ENCODE data around the gene SLC22A15.

SLC22A15 gene

DNA sequence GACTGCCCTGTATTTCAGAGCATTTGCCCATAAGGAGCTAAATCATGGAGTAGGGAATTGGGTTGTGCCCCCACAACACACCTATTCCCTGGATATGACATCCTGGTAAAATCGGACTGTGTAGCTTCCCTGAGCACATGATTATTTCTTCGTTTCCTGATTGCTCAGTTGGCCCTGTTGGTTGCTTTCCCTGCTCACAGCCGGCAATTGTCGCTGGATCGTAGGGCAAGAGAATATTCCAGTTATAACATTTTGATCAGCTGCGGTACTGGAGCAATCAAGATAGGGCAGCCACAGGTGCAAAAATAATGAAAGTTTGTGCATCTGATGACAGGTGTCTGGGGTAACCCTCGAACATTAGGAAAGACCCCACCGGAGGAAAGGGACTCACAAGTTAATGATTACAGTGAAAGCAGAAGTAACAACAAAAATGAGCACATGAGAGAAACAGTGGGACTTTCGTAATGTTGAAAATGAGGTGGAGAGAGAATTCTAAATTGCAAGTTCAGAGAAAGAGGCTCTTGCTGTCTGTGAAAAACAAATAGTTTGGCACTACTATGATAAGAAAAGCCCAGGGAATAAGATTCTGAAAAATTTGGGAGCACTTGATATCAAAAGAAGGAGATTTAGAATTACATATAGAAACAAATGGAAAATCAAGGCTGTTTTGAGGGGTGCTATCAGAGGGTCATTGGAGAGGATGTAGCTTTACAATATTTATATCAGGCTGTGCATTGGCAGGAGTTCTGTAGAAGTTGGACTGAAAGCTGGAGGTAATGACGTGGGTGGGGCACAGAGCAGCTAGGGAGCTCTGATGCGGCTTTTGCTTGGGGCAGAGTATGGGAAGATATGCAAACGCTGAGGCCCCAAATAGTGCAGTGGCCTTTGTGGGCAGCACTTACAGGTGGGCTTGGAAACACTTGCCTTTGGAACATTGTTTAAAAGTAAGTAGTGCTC is 134.5 kb downstream of the SLC22A15 start, which contains the start of gene MAB21L3:
Gene MAB21L3, plus strand, starts transcription at position 833 of the 957 bp plus-strand sequence. CDS start 1,217 bp downstream, outside the sequence.
- DNase-seq = no peak

DNA sequence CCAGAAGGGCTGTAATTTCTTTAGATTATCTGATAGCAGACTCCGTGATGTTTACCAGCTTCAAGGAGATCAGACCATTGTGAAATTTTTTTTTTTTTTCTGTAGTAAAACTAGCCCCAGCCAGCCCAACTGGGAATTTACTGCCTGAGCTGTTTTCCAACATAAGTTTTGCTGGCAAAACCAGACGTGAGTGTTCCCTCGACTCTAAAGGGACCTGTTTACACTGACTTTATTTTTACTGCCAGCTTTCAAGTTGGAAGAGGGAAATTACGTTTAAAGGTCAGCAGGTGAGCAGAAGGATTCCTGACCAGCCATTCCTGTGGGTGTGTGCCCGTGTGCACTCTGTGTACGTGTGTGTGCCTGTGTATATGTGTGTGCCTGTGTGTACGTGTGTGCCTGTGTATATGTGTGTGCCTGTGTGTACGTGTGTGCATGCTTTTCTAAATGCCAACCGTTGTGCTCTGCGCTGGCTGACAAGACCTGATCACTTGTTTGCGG is 135.3 kb downstream of the SLC22A15 start:
- DNase-seq = no peak

GRCh38 chr1:116112388-116113140 is 136.3 kb downstream of the SLC22A15 start:
- no peak for DNase-seq

GRCh38 chr1:116113615-116114014 is 137.3 kb downstream of the SLC22A15 start:
- DNase-seq = no peak

DNA sequence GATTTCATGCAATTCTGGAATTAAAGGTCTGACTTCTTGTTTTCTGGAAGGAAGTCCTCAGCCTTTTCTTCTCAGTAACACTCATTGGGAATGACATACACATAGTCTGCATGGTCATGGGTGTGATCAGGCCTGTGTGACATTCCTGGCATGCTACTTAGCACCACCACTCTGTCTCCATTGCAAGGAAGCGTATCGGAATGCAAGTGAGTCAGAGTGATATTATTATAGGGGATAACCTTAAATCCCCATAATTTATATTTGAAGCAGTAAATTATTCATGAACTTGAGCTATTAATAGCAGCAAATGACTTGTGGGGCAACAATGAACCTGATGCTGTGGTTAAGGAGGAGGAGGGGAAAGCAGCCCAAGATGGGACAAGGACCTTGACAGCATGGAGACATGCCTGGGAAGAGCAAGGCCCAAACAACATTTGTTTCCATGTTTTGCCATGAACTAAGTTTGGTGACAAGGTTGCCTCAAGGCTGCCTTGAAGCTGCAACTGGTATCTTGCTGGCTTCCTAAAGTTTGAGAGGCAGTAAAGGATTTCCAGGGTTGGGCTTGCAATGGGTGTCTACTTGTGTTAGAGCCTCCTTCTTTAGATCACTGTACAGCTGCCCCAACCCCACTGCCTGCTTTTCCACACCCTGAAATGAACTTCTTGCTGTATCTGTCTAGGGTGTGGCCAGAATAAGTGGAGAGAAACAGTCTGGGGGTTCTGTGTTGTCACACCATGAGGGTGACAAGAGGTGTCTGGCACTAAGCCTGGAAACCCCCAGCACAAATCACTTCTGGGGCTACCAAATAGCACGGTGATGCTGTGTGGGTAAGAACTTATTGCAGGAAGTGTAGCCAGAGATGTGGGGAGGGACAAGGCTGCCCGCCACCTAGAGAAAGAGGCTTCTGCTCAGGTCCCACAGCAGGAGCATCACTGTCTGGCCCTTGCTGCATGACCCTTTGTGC is 139.4 kb downstream of the SLC22A15 start:
- no peak for DNase-seq

GRCh38 chr1:116118471-116118870 is 142.2 kb downstream of the SLC22A15 start:
- no peak for DNase-seq
